Mesenchymal stem cell (in vitro differentiated cells and primary cell): Measurements from ENCODE around the gene GRB2.

Experiments
- DNase-seq: peaks from one replicate; pipeline ENCODE4 v3.0.0-alpha.2; 2013
- H2AFZ ChIP-seq: one replicate; pipeline ENCODE4 v1.6.1; 2013; ENCODE audit warnings: low read depth, mild to moderate bottlenecking, control low read depth, inconsistent platforms, low read length, moderate library complexity
- H2AK5ac ChIP-seq: 2 replicates; pipeline ENCODE4 v1.6.1; 2013; ENCODE audit warnings: low read length, moderate library complexity, mild to moderate bottlenecking, inconsistent platforms; ENCODE audit not compliant: severe bottlenecking
- H2BK120ac ChIP-seq: one replicate; pipeline ENCODE4 v1.6.1; 2013; ENCODE audit warnings: low read depth, mild to moderate bottlenecking, inconsistent platforms, low read length, moderate library complexity
- H2BK12ac ChIP-seq, 2 experiments: one replicate each; pipeline ENCODE4 v1.6.1; 2013; ENCODE audit warnings: inconsistent platforms in 2 of 2, low read length in 2 of 2, mild to moderate bottlenecking in 2 of 2, moderate library complexity in 2 of 2, control low read depth in 1 of 2
- H2BK15ac ChIP-seq: one replicate; pipeline ENCODE4 v1.6.1; 2013; ENCODE audit warnings: mild to moderate bottlenecking, low read depth, inconsistent platforms; ENCODE audit not compliant: poor library complexity, severe bottlenecking
- H2BK5ac ChIP-seq: 2 replicates; pipeline ENCODE4 v1.6.1; 2013; ENCODE audit warnings: low read depth, mild to moderate bottlenecking, low read length, control low read depth, inconsistent platforms; ENCODE audit not compliant: poor library complexity, severe bottlenecking
- H3K14ac ChIP-seq, 2 experiments: one replicate each; pipeline ENCODE4 v1.6.1; 2013; ENCODE audit warnings: inconsistent platforms in 2 of 2, low read length in 2 of 2, control low read depth in 1 of 2, mild to moderate bottlenecking in 1 of 2, moderate library complexity in 1 of 2
- H3K18ac ChIP-seq, 2 experiments: one replicate each; pipeline ENCODE4 v1.6.1; 2013; ENCODE audit warnings: inconsistent platforms in 2 of 2, low read length in 2 of 2, control low read depth in 1 of 2, low read depth in 1 of 2, mild to moderate bottlenecking in 1 of 2
- H3K23ac ChIP-seq, 2 experiments: one replicate each; pipeline ENCODE4 v1.6.1; 2013; ENCODE audit warnings: inconsistent platforms in 2 of 2, low read length in 2 of 2, mild to moderate bottlenecking in 2 of 2, moderate library complexity in 2 of 2, control low read depth in 1 of 2
- H3K27ac ChIP-seq: 2 replicates; pipeline ENCODE4 v1.5.1; 2013; ENCODE audit warnings: mild to moderate bottlenecking, moderate library complexity, low read length, control low read depth, inconsistent platforms; ENCODE audit not compliant: poor library complexity, severe bottlenecking
- H3K27me3 ChIP-seq, 2 experiments: 2 replicates each; pipeline versions ENCODE4 v1.6.1 to v1.7.0; 2013; ENCODE audit warnings: low read length in 2 of 2, mild to moderate bottlenecking in 2 of 2, moderate library complexity in 2 of 2, control low read depth in 1 of 2, inconsistent platforms in 1 of 2; ENCODE audit not compliant: control insufficient read depth in 1 of 2, insufficient read depth in 1 of 2
- H3K36me3 ChIP-seq, 2 experiments: 2 replicates each; pipeline versions ENCODE4 v1.6.1 to v1.7.0; 2013; ENCODE audit warnings: low read length in 2 of 2, control low read depth in 1 of 2, inconsistent platforms in 1 of 2, low read depth in 1 of 2, mild to moderate bottlenecking in 1 of 2; ENCODE audit not compliant: insufficient read depth in 2 of 2, control insufficient read depth in 1 of 2
- H3K4ac ChIP-seq, 2 experiments: one replicate each; pipeline ENCODE4 v1.6.1; 2013; ENCODE audit warnings: inconsistent platforms in 2 of 2, low read length in 2 of 2, mild to moderate bottlenecking in 2 of 2, moderate library complexity in 2 of 2, control low read depth in 1 of 2, low read depth in 1 of 2
- H3K4me1 ChIP-seq: 2 replicates; pipeline ENCODE4 v1.6.1; 2013; ENCODE audit warnings: low read depth, low read length, control low read depth; ENCODE audit not compliant: control insufficient read depth, insufficient read depth
- H3K4me2 ChIP-seq: 2 replicates; pipeline ENCODE4 v1.6.1; 2013; ENCODE audit warnings: low read length, mild to moderate bottlenecking, inconsistent platforms; ENCODE audit not compliant: poor library complexity, severe bottlenecking
- H3K4me3 ChIP-seq, 2 experiments: 2 replicates each; pipeline versions ENCODE4 v1.5.1 to v1.7.0; 2013; ENCODE audit warnings: low read length in 2 of 2, mild to moderate bottlenecking in 2 of 2, control low read depth in 1 of 2, low read depth in 1 of 2; ENCODE audit not compliant: insufficient read depth in 1 of 2
- H3K79me1 ChIP-seq: replicated peaks from 2 replicates; pipeline ENCODE4 v1.6.1; 2013; ENCODE audit warnings: mild to moderate bottlenecking, control low read depth, low read length, inconsistent platforms; ENCODE audit not compliant: poor library complexity, severe bottlenecking
- H3K9ac ChIP-seq: 2 replicates; pipeline ENCODE4 v1.7.0; 2013; ENCODE audit warnings: mild to moderate bottlenecking, low read length, moderate library complexity
- H3K9me3 ChIP-seq: 2 replicates; pipeline ENCODE4 v1.7.0; 2013; ENCODE audit warnings: mild to moderate bottlenecking, low read length; ENCODE audit not compliant: control insufficient read depth
- H4K8ac ChIP-seq: one replicate; pipeline ENCODE4 v1.6.1; 2013; ENCODE audit warnings: inconsistent platforms, mild to moderate bottlenecking, low read length, moderate library complexity
- H4K91ac ChIP-seq: one replicate; pipeline ENCODE4 v1.6.1; 2013; ENCODE audit warnings: mild to moderate bottlenecking, low read length, inconsistent platforms
- WGBS: methylation state at CpG from one replicate; pipeline ENCODE4 v1.1.7; 2013; ENCODE audit warnings: mixed read lengths; 5-methylcytosine and 5-hydroxymethylcytosine counted together

GRB2 gene

DNA sequence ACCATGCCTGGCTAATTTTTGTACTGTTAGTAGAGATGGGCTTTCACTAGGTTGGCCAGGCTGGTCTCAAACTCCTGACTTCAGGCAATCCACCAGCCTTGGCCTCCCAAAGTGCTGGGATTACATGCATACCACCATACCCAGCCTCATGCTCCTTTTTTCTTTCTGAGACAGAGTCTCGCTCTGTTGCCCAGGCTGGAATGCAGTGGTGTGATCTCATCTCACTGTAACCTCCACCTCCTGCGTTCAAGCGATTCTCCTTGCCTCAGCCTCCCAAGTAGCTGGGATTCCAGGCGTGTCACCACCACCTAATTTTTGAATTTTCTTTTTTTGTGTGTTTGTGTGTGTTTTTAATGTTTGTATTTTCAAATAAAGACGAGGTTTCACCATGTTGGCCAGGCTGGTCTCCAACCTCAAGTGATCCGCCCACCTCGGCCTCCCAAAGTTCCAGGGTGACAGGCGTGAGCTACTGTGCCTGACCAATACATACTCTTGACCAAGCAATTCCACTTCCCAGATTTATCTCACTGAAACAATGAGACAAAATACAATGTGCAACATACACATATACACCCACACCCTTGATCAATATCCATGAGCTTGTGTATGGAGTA, 5.0 kb downstream of the GRB2 start:
- no peak overlapping the region for H2AFZ ChIP-seq
- no peaks in the 10 kb centered on the region for H3K9me3 ChIP-seq
- H3K79me1 ChIP-seq = no peaks in the 10 kb centered on the region

DNA sequence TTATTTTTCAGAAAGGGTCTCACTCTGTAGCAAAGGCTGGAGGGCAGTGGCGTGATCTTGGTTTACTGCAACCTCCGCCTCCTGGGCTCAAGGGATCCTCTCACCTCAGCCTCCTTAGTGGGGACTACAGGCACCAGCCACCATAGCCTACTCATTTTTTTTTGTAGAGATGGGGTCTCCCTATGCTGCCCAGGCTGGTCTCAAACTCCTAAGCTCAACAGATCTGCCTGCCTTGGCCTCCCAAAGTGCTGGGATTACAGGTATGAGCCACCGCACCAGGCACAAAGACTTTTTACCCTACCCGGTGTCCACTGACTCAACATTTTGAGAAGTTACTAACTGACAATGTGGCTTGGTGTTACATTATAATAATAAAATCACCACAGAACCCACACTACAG, 7.2 kb downstream of the GRB2 start:
- no peak overlapping the region for H3K4ac ChIP-seq
- 94% methylated on average over 2 of the region's 4 CpGs for WGBS
- no peak overlapping the region for H3K23ac ChIP-seq
- no peaks in the 10 kb centered on the region for H3K27me3 ChIP-seq
- no peak overlapping the region for H2AFZ ChIP-seq
- no peak overlapping the region for H3K18ac ChIP-seq
- no peak overlapping the region for H4K91ac ChIP-seq
- no peak overlapping the region for H2BK15ac ChIP-seq
- no peak overlapping the region for H2BK12ac ChIP-seq
- no peaks in the 10 kb centered on the region for H3K9me3 ChIP-seq
- H2BK120ac ChIP-seq = no peak overlapping the region
- no peak overlapping the region for H3K9ac ChIP-seq
- no peak overlapping the region for H3K4me2 ChIP-seq
- no peaks in the 10 kb centered on the region for H3K79me1 ChIP-seq
- H3K36me3 ChIP-seq = no peaks in the 10 kb centered on the region
- H2BK5ac ChIP-seq = no peak overlapping the region
- H3K4me3 ChIP-seq = no peak overlapping the region
- DNase-seq = no peak
- H3K27ac ChIP-seq = no peak overlapping the region
- H2AK5ac ChIP-seq = no peak overlapping the region
- H3K4me1 ChIP-seq = peaks cover 4% of the 10 kb centered on the region
- H3K14ac ChIP-seq = no peak overlapping the region
- no peak overlapping the region for H4K8ac ChIP-seq

More for the DNA sequence above, 5.0 kb downstream of the GRB2 start:
- no peak overlapping the region for H2BK120ac ChIP-seq
- 97% methylated on average over 8 of the region's 8 CpGs for WGBS
- H3K4me3 ChIP-seq = no peak overlapping the region
- H3K4me1 ChIP-seq = peaks cover 7% of the 10 kb centered on the region
- H3K23ac ChIP-seq = no peak overlapping the region
- H3K27me3 ChIP-seq = no peaks in the 10 kb centered on the region
- H3K14ac ChIP-seq = no peak overlapping the region
- H3K4me2 ChIP-seq = no peak overlapping the region
- H2AK5ac ChIP-seq = no peak overlapping the region
- no peak for DNase-seq
- H3K36me3 ChIP-seq = no peaks in the 10 kb centered on the region
- H3K27ac ChIP-seq = peak overlapping the region; percentile 34
- no peak overlapping the region for H2BK5ac ChIP-seq
- no peak overlapping the region for H3K18ac ChIP-seq
- no peak overlapping the region for H4K8ac ChIP-seq
- no peak overlapping the region for H4K91ac ChIP-seq
- no peak overlapping the region for H2BK12ac ChIP-seq
- H3K9ac ChIP-seq = no peak overlapping the region
- H3K4ac ChIP-seq = no peak overlapping the region
- no peak overlapping the region for H2BK15ac ChIP-seq

DNA sequence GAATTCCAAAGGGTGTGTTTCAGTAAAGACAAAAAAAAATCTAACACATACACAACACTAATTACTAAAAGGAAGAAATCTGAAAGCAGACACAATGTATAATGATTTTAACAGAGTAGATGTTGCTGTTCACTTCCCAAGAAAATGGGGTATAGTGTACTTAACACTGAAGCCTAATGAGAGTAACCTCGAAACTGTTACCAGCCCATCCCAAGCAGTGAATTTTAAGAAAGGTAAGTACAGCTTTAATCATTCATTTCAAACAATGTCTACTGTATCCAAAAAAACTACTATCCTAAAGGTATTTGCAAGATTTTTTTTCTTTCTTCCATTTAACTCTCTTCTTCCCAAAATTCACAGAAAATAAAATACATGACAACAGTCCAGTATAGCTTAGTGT, 8.3 kb downstream of the GRB2 start:
- H3K27ac ChIP-seq = no peak overlapping the region
- H2BK5ac ChIP-seq = no peak overlapping the region
- 100% methylated on average over 1 of the region's 1 CpG for WGBS
- H3K4me1 ChIP-seq = peaks cover 2% of the 10 kb centered on the region
- no peak overlapping the region for H3K14ac ChIP-seq
- no peaks in the 10 kb centered on the region for H3K9me3 ChIP-seq
- H4K91ac ChIP-seq = no peak overlapping the region
- H2AK5ac ChIP-seq = no peak overlapping the region
- H3K79me1 ChIP-seq = no peaks in the 10 kb centered on the region
- no peak overlapping the region for H3K4ac ChIP-seq
- H3K4me2 ChIP-seq = no peak overlapping the region
- H2BK15ac ChIP-seq = no peak overlapping the region
- H3K27me3 ChIP-seq = no peaks in the 10 kb centered on the region
- H3K4me3 ChIP-seq = no peak overlapping the region
- H4K8ac ChIP-seq = no peak overlapping the region
- H3K23ac ChIP-seq = no peak overlapping the region
- H3K36me3 ChIP-seq = no peaks in the 10 kb centered on the region
- H2BK12ac ChIP-seq = no peak overlapping the region
- H2BK120ac ChIP-seq = no peak overlapping the region
- H3K9ac ChIP-seq = no peak overlapping the region
- no peak overlapping the region for H3K18ac ChIP-seq
- H2AFZ ChIP-seq = no peak overlapping the region
- DNase-seq = no peak

DNA sequence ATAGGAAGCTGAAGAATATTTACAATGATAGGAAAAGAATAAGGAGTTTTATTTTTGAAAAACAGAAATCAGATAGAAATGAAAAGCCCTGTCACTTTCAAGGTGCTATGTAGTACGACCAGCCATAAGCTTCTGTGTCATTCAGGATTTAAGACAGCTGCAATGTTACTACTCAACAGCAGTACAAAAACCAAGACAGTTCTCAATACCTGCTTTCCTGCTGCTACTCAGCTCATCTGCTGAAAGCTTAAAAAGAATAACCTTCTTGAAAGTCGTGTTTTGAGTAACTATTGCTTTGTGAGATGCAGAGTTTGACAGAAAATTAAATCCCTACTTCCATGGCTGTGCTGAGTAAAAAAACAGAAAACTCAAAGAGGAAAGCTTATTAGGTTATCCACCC, 8.7 kb downstream of the GRB2 start:
- Histone ChIP-seq H3K27ac (no peak overlapping the region), H3K14ac (no peak overlapping the region), H3K4me1 (peaks cover 2% of the 10 kb centered on the region), H2AFZ (no peak overlapping the region), H3K36me3 (no peaks in the 10 kb centered on the region), H3K27me3 (no peaks in the 10 kb centered on the region), H3K4me3 (no peak overlapping the region), H2AK5ac (no peak overlapping the region), H3K79me1 (no peaks in the 10 kb centered on the region), H3K23ac (no peak overlapping the region), H3K4ac (no peak overlapping the region), H3K4me2 (no peak overlapping the region), H2BK120ac (no peak overlapping the region), H3K18ac (no peak overlapping the region), H3K9me3 (no peaks in the 10 kb centered on the region), H2BK12ac (no peak overlapping the region), H3K9ac (peak overlapping the region; percentile 1), H4K8ac (no peak overlapping the region), H2BK15ac (no peak overlapping the region), H2BK5ac (no peak overlapping the region), H4K91ac (no peak overlapping the region)
- DNase-seq = no peak
- WGBS = 90% methylated on average over 1 of the region's 2 CpGs
